PFSK-1 (cell line): ENCODE results near the gene HYI.

Source experiments
- FOXP2 ChIP-seq: optimal IDR thresholded peaks from 2 replicates; pipeline ENCODE3; 2011; ENCODE audit warnings: borderline replicate concordance, control low read depth, inconsistent platforms; ENCODE audit not compliant: insufficient read depth; ENCODE audit errors: extremely low read length, extremely low read depth
- POLR2AphosphoS5 ChIP-seq: IDR thresholded peaks from 2 replicates; pipeline ENCODE4 v1.6.1; 2012; ENCODE audit warnings: low read depth, mild to moderate bottlenecking, control low read depth, low read length, moderate library complexity
- REST ChIP-seq, 2 experiments: IDR thresholded peaks; 2 replicates each; pipeline versions ENCODE4 v1.6.1 to v1.8.0; 2011 to 2012; ENCODE audit warnings: low read depth in 2 of 2, low read length in 2 of 2, control low read depth in 1 of 2, inconsistent platforms in 1 of 2, mild to moderate bottlenecking in 1 of 2, moderate library complexity in 1 of 2; ENCODE audit not compliant: insufficient read depth in 1 of 2
- SIN3A ChIP-seq: IDR thresholded peaks from 2 replicates; pipeline ENCODE4 v1.6.1; 2012; ENCODE audit warnings: mild to moderate bottlenecking, low read length, moderate library complexity, borderline replicate concordance; ENCODE audit not compliant: insufficient read depth
- TAF1 ChIP-seq: IDR thresholded peaks from 2 replicates; pipeline ENCODE4 v1.6.1; 2012; ENCODE audit warnings: low read length, control low read depth, borderline replicate concordance; ENCODE audit not compliant: insufficient read depth

The HYI gene

GRCh38 chr1:43438576-43438952, 15.2 kb downstream of the HYI start:
- TF ChIP-seq SIN3A: no peak
- TF ChIP-seq POLR2AphosphoS5: no peak
- TF ChIP-seq FOXP2: no peak
- TF ChIP-seq TAF1: no peak
- no peak for TF ChIP-seq REST (IDR thresholded peaks at IDR 0.05; ENCODE audit: insufficient read depth in 1 of 2, low read depth in 2 of 2, low read length in 2 of 2)

GRCh38 chr1:43438006-43438405, 15.7 kb downstream of the HYI start:
- no peak for TF ChIP-seq TAF1
- no peak for TF ChIP-seq REST (IDR thresholded peaks at IDR 0.05; ENCODE audit: insufficient read depth in 1 of 2, low read depth in 2 of 2, low read length in 2 of 2)
- no peak for TF ChIP-seq POLR2AphosphoS5
- no peak for TF ChIP-seq FOXP2

- TF ChIP-seq TAF1 (no peak), SIN3A (no peak), FOXP2 (no peak), POLR2AphosphoS5 (no peak), REST (IDR thresholded peaks at IDR 0.05; ENCODE audit: insufficient read depth in 1 of 2, low read depth in 2 of 2, low read length in 2 of 2) (no peak)
Observed at GRCh38 chr1:43437031-43437973, 16.4 kb downstream of the HYI start.

- TF ChIP-seq POLR2AphosphoS5 (no peak), SIN3A (no peak), TAF1 (no peak), REST (IDR thresholded peaks at IDR 0.05; ENCODE audit: insufficient read depth in 1 of 2, low read depth in 2 of 2, low read length in 2 of 2) (no peak), FOXP2 (no peak)
Observed at GRCh38 chr1:43436371-43436770, 17.4 kb downstream of the HYI start.
